SK-N-SH (cell line): ENCODE results near the gene SPDEF. TPM values are rescaled to one million over a fixed set of nuclear protein-coding genes. Genes with fewer than 3 reads are reported as not detected.

Experiments used
- CTCF ChIA-PET: fragments of 300-600, 350-600 bp; formaldehyde crosslinking; extraction: SDS; loops from one replicate; lab custom pipeline; 2021; lab: Yijun Ruan, JAX
- POLR2A ChIA-PET: fragments of 350-600 bp; sonication (Branson Sonifier 250); formaldehyde crosslinking; extraction: SDS; loops from one replicate; lab custom pipeline; 2020; ENCODE audit warnings: antibody characterized with exemption, inconsistent platforms; lab: Yijun Ruan, JAX
- DNase-seq: peaks from one replicate; pipeline ENCODE4 v3.0.0; 2012
- H2AFZ ChIP-seq: fragments of 200-600 bp; sonication (generic); 2 replicates; pipeline ENCODE4 v1.8.1; 2016; ENCODE audit warnings: antibody characterized with exemption, mild to moderate bottlenecking, low read depth
- H3F3A ChIP-seq: fragments of 200-600 bp; sonication (generic); replicated peaks from 2 replicates; pipeline ENCODE3; 2016; ENCODE audit warnings: antibody characterized with exemption, mild to moderate bottlenecking; ENCODE audit not compliant: insufficient read depth
- H3K27ac ChIP-seq, 2 experiments: fragments of 200-500 bp in 1 of 2; fragments of 200-600 bp in 1 of 2; sonication (Bioruptor generic) in 1 of 2; sonication (generic), shearing (Covaris generic) in 1 of 2; 2 replicates each; pipeline versions ENCODE4 v1.5.1 to v1.6.1; 2014 to 2016; ENCODE audit warnings: low read depth in 2 of 2, inconsistent platforms in 1 of 2, low read length in 1 of 2, mild to moderate bottlenecking in 1 of 2, mixed read lengths in 1 of 2
- H3K27me3 ChIP-seq: fragments of 200-600 bp; sonication (generic), shearing (Covaris generic); 2 replicates; pipeline ENCODE4 v1.6.1; 2016; ENCODE audit warnings: mixed run types; ENCODE audit not compliant: insufficient read depth
- H3K36me3 ChIP-seq, 2 experiments: fragments of 200-500 bp in 1 of 2; fragments of 200-600 bp in 1 of 2; sonication (Bioruptor generic) in 1 of 2; sonication (generic) in 1 of 2; replicated peaks in 1 of 2; 2 replicates each; pipeline versions ENCODE3 to v1.5.1; 2014 to 2016; ENCODE audit warnings: low read length in 1 of 2, mild to moderate bottlenecking in 1 of 2; ENCODE audit not compliant: insufficient read depth in 2 of 2, control insufficient read depth in 1 of 2
- H3K4me1 ChIP-seq, 2 experiments: fragments of 200-500 bp in 1 of 2; fragments of 200-600 bp in 1 of 2; sonication (Bioruptor generic) in 1 of 2; sonication (generic), shearing (Covaris generic) in 1 of 2; 2 replicates each; pipeline versions ENCODE4 v1.5.1 to v1.6.1; 2014 to 2016; ENCODE audit warnings: low read depth in 1 of 2, low read length in 1 of 2, mixed run types in 1 of 2; ENCODE audit not compliant: insufficient read depth in 2 of 2, control insufficient read depth in 1 of 2
- H3K4me2 ChIP-seq: fragments of 200-600 bp; sonication (generic), shearing (Covaris generic); 2 replicates; pipeline ENCODE4 v1.6.1; 2017; ENCODE audit warnings: mixed run types
- H3K4me3 ChIP-seq, 2 experiments: fragments of 200-500 bp in 1 of 2; fragments of 200-600 bp in 1 of 2; sonication (Bioruptor generic) in 1 of 2; sonication (generic), shearing (Covaris generic) in 1 of 2; 2 replicates each; pipeline versions ENCODE4 v1.5.1 to v1.8.1; 2014 to 2016; ENCODE audit warnings: low read depth in 2 of 2, inconsistent platforms in 1 of 2, low read length in 1 of 2, mild to moderate bottlenecking in 1 of 2, mixed read lengths in 1 of 2, moderate library complexity in 1 of 2
- H3K79me2 ChIP-seq: fragments of 200-600 bp; sonication (generic); 2 replicates; pipeline ENCODE4 v1.8.1; 2017; ENCODE audit warnings: mild to moderate bottlenecking; ENCODE audit not compliant: insufficient read depth
- H3K9ac ChIP-seq: fragments of 200-600 bp; sonication (generic); 2 replicates; pipeline ENCODE4 v1.6.1; 2017; ENCODE audit warnings: mixed run types
- H3K9me2 ChIP-seq: fragments of 200-600 bp; sonication (generic); 2 replicates; pipeline ENCODE4 v1.6.1; 2017; ENCODE audit warnings: mixed run types
- H3K9me3 ChIP-seq: fragments of 200-600 bp; sonication (generic); 2 replicates; pipeline ENCODE4 v1.6.1; 2017; ENCODE audit warnings: mixed run types, mild to moderate bottlenecking, moderate library complexity
- H4K20me1 ChIP-seq: fragments of 200-600 bp; sonication (generic); 2 replicates; pipeline ENCODE4 v1.6.1; 2017; ENCODE audit warnings: mild to moderate bottlenecking, mixed run types; ENCODE audit not compliant: insufficient read depth
- CHD2 ChIP-seq: fragments of 150-350 bp; IDR thresholded peaks from 2 replicates; pipeline ENCODE4 v1.6.1; 2018; ENCODE audit warnings: low read length; ENCODE audit not compliant: partially characterized antibody
- ELF1 ChIP-seq: IDR thresholded peaks from 2 replicates; pipeline ENCODE4 v1.4.0; 2012
- EP300 ChIP-seq, 2 experiments: IDR thresholded peaks; 2 replicates each; pipeline versions ENCODE4 v1.4.0 to v1.6.1; 2012; ENCODE audit warnings: borderline replicate concordance in 1 of 2, low read depth in 1 of 2, low read length in 1 of 2
- FOSL2 ChIP-seq: IDR thresholded peaks from 2 replicates; pipeline ENCODE4 v1.4.0; 2012; ENCODE audit warnings: low read depth, mild to moderate bottlenecking, moderate library complexity, borderline replicate concordance
- FOXM1 ChIP-seq: IDR thresholded peaks from 2 replicates; pipeline ENCODE4 v1.4.0; 2012; ENCODE audit warnings: low read depth, mild to moderate bottlenecking
- GABPA ChIP-seq: IDR thresholded peaks from 2 replicates; pipeline ENCODE4 v1.4.0; 2012; ENCODE audit warnings: low read depth, mild to moderate bottlenecking
- JUND ChIP-seq: IDR thresholded peaks from 2 replicates; pipeline ENCODE4 v1.4.0; 2012
- MEF2A ChIP-seq: IDR thresholded peaks from 2 replicates; pipeline ENCODE4 v1.4.0; 2012; ENCODE audit warnings: low read depth, borderline replicate concordance
- POLR2AphosphoS5 ChIP-seq: IDR thresholded peaks from 2 replicates; pipeline ENCODE4 v1.6.1; 2012; ENCODE audit warnings: low read depth, low read length
- RXRA ChIP-seq: IDR thresholded peaks from 2 replicates; pipeline ENCODE4 v1.4.0; 2012; ENCODE audit warnings: low read depth, mild to moderate bottlenecking, borderline replicate concordance
- TAF1 ChIP-seq: IDR thresholded peaks from 2 replicates; pipeline ENCODE4 v1.6.1; 2012; ENCODE audit warnings: low read depth, mild to moderate bottlenecking, low read length, moderate library complexity, borderline replicate concordance
- TCF12 ChIP-seq: IDR thresholded peaks from 2 replicates; pipeline ENCODE4 v1.4.0; 2012
- WGBS: methylation state at CpG from one replicate; pipeline ENCODE4 v1.1.6; 2017; ENCODE audit warnings: low lambda C conversion rate; 5-methylcytosine and 5-hydroxymethylcytosine counted together
- polyA plus RNA-seq, 3 experiments: library from polyadenylated mRNA; depleted of rRNA; stranded (reverse); fragments of >200 nt; gene quantifications; 2 replicates each; pipeline ENCODE4 v1.2.3, GENCODE V29; 2012
- TF ChIP-seq, protein P1 (sequence below): IDR thresholded peaks from 2 replicates; pipeline ENCODE4 v1.4.0; 2012; ENCODE audit warnings: low read depth, borderline replicate concordance
- TF ChIP-seq, protein P2 (sequence below): IDR thresholded peaks from 2 replicates; pipeline ENCODE4 v1.4.0; 2012; ENCODE audit warnings: low read depth

The SPDEF gene
- polyA plus RNA-seq, 1 of the 3 experiments (the other 2 are of a cell fraction): 0.10 TPM

- no peak overlapping the region for H3K4me2 ChIP-seq
- H3K79me2 ChIP-seq: no peaks in the 10 kb centered on the region
- no peak overlapping the region for H3K27ac ChIP-seq
- peaks cover 4 to 21% of the 10 kb centered on the region in 2 experiments; a peak in 1 of 4 replicates for H3K4me1 ChIP-seq
- ChIA-PET CTCF (interaction anchor here (1.7 kb wide), 1 partner anchor 85 kb away, joined by 9 read pairs; no protein-coding TSS in a partner anchor), POLR2A (no interaction called here)
- no peak overlapping the region for H2AFZ ChIP-seq
- H3K36me3 ChIP-seq: no peaks in the 10 kb centered on the region
- no peaks in the 10 kb centered on the region for H3K27me3 ChIP-seq
- H3K9ac ChIP-seq: no peak overlapping the region
- 89% methylated on average over 4 of the region's 8 CpGs for WGBS
- no peaks in the 10 kb centered on the region for H3F3A ChIP-seq
- TF ChIP-seq GABPA (no peak), JUND (no peak), FOSL2 (no peak), FOXM1 (no peak), CHD2 (no peak)
- TF ChIP-seq, protein P1, sequence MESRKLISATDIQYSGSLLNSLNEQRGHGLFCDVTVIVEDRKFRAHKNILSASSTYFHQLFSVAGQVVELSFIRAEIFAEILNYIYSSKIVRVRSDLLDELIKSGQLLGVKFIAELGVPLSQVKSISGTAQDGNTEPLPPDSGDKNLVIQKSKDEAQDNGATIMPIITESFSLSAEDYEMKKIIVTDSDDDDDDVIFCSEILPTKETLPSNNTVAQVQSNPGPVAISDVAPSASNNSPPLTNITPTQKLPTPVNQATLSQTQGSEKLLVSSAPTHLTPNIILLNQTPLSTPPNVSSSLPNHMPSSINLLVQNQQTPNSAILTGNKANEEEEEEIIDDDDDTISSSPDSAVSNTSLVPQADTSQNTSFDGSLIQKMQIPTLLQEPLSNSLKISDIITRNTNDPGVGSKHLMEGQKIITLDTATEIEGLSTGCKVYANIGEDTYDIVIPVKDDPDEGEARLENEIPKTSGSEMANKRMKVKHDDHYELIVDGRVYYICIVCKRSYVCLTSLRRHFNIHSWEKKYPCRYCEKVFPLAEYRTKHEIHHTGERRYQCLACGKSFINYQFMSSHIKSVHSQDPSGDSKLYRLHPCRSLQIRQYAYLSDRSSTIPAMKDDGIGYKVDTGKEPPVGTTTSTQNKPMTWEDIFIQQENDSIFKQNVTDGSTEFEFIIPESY: no peak
- TF ChIP-seq, all 33 proteins: peak for 0
- no peaks in the 10 kb centered on the region for H3K9me2 ChIP-seq
- no peak for DNase-seq
- no peaks in the 10 kb centered on the region for H3K9me3 ChIP-seq
- no peak overlapping the region for H3K4me3 ChIP-seq
- H4K20me1 ChIP-seq: no peaks in the 10 kb centered on the region
Observed at GRCh38 chr6:34523441-34524206, 32.5 kb downstream of the SPDEF start.

GRCh38 chr6:34522761-34523160 lies 33.4 kb downstream of the SPDEF start:
- H3K79me2 ChIP-seq: no peaks in the 10 kb centered on the region
- H3K36me3 ChIP-seq: no peaks in the 10 kb centered on the region
- H3K27me3 ChIP-seq: no peaks in the 10 kb centered on the region
- ChIA-PET CTCF (interaction anchor here (1.4 to 1.7 kb wide), 2 partner anchors 63 to 86 kb away, joined by 3 to 9 read pairs; no protein-coding TSS in a partner anchor), POLR2A (no interaction called here)
- WGBS: 86% methylated on average over 9 of the region's 10 CpGs
- H4K20me1 ChIP-seq: no peaks in the 10 kb centered on the region
- no peak overlapping the region for H2AFZ ChIP-seq
- peaks cover 4 to 21% of the 10 kb centered on the region in 2 experiments; a peak in 1 of 4 replicates for H3K4me1 ChIP-seq
- no peak for DNase-seq
- H3K9me2 ChIP-seq: no peaks in the 10 kb centered on the region
- H3K27ac ChIP-seq: no peak overlapping the region
- no peaks in the 10 kb centered on the region for H3K9me3 ChIP-seq
- H3K4me2 ChIP-seq: no peak overlapping the region
- no peak overlapping the region for H3K9ac ChIP-seq
- H3K4me3 ChIP-seq: no peak overlapping the region
- no peaks in the 10 kb centered on the region for H3F3A ChIP-seq
- TF ChIP-seq ELF1 (no peak), TAF1 (no peak), TCF12 (no peak), RXRA (no peak), MEF2A (no peak), JUND (no peak), FOXM1 (no peak), POLR2AphosphoS5 (no peak), CHD2 (no peak), EP300 (IDR thresholded peaks at IDR 0.05; ENCODE audit: borderline replicate concordance in 1 of 2, low read depth in 1 of 2, low read length in 1 of 2) (no peak)
- TF ChIP-seq, protein P2, sequence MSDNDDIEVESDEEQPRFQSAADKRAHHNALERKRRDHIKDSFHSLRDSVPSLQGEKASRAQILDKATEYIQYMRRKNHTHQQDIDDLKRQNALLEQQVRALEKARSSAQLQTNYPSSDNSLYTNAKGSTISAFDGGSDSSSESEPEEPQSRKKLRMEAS: no peak
- TF ChIP-seq, protein P1: no peak
